IPS DF 4.7 (cell line): ENCODE data around the gene ALOX5AP.

Experiments
- DNase-seq: peaks from one replicate; pipeline ENCODE4 v3.0.0-alpha.2; 2013; ENCODE audit warnings: low spot score; ENCODE audit errors: extremely low read depth

The ALOX5AP gene

DNA sequence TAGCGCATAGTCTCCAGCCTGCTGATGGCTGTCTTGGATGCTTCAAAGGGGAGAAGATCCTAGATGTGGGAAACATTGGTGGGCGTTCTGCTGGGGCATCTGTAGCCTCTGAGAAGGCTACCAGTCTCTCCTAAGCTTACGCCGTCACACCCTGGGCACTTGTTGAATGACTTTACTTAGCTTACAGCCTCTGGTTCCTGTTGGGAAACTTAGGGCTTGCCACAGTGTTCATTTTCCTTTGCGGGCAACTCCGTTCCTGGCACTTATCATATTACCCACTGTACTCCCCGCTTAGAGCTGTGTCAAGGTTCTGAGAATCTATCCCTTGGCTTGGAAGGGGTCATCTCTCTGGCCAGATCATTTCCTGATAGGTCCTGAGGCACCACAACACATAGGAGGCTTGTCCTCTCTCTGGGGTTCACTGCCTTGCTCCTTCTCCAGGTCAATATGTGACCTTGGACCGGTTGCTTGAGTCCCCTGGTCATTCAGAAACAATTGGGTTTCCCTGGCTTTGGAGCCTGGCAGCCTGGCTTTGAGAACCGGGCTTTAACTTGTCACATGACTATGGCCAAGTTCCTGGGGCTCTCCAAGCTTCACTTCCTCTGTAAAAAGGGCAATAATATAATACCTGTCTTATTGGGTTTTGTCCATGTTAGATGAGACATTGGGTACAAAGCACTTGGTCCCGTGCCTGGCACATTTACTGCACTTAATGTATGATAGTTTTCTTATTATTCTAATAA lies 20.5 kb upstream of the ALOX5AP start:
- no peak for DNase-seq

DNA sequence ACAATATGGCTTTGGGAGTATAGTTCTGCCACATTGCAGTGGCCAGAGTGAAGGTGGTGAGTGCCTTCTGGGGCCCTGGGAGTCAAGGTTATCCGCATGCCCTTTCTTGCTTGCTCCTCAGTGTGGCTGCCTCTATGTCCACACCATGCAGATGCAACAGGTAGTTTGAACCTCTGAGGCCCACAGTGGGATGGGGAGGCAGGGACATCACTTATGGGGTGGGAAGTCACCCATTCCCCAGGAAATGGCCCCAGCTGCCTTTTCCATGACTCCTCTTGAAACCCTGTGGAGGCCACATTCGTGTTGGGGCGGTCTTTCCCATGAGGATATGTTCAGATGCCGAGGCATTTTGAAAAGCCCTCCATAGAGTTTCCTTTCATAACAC lies 20.0 kb upstream of the ALOX5AP start:
- DNase-seq, result no peak

DNA sequence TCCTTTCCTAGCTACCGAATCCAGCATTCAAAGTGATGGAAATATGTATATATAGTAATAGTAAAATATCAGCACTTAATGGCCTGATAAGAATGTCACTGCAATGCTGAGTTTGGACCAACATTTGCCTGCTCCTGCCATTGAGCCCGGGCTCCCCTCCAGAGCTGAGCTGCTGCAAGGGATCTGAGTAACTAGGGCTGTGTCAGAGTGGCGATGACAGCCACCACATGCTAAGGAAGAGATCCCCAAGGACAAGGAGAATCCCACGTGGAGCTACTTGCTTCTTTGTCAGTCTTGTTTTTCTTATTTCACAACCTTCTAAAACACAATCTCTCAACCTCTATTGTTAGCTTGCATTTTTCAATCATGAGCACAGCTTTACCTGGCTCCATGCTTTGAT lies 19.5 kb upstream of the ALOX5AP start:
- DNase-seq, result no peak

DNA sequence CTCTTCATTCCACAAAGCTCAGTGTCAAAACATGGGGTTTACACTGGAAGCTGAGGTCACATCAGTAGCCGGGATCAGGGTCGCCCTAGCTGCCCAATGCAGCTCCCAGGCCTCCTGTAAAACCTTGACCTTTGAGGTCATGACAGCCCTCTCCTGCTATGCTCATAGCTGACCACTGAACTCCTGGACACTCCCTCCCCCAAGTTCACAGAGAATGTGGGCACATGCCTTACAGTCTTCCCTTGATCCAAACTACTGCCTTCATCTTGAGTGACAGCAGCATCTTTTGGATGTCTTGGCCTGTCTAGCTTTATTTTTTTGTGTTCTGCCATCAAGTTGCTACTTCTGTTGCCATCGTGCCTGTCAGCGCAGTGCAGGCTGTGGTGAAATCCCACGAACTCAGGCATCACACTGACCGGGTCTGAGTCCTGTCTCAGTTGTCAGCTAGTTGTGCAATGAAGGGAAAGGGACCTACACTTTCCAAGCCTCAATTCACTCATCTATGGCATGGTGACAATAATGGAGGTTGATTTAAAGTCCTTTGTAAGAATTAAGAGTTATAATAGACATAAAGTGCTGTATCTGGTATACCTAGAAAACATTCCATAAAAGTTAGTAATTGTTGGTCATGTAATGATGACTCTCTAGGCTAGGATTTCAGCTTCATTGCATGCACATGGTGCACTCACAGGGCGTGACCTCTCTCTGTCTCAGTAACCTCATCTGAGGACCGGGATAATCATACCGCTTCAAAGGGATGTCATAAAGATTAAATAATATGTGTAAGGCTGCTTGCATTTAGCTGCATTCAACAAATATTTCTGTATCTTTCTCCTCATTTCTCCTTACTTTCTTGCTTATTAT lies 16.4 kb upstream of the ALOX5AP start:
- DNase-seq, result no peak

DNA sequence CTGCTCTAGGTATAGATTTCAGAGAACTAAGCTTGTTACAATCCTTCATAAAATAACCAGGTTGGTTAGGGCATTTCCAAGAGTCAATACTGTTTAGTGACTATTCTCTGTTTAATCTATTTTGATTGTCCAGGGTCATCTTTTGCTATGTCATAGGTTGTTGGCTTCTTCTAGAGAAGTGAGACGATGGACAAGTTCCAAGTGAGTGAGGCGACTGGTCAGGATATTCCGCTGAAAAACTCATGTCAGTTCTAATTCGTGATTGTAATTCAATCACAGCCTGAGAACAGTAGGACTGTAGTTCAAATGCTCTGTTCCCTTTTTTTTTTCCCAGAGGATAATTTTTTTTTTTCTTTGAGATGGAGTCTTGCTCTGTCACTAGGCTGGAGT lies 15.8 kb upstream of the ALOX5AP start:
- DNase-seq, result no peak

DNA sequence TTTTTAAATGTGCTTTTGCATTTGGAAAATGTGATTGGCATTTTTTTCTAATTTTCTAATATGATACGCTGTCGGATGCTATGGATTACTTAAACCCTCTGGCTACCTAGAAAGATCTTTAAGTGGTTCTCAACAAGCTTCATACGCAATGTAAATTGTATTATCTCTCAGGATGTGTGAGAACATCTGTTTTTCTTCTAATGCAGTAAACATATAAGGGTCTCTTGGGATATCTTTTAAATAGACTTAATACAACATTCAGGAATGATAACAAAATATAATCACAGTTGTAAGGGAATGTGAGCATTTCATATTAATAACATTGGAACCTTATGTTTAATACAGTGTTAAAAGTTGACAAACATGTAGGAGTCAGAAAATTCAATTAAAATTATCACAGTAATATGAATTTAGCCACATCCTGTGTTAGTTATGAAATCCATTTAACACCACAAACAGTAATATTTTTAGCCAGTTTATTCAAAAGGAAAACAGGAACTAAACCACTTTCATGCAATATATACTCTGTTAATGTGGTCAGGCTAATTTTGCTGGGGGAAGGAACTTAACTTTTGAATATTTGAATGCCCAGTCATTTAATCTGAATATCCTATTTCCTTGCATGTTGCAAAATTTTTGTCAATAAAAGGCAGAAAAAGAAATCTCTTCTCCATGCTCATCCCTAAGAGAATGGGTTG lies 15.0 kb upstream of the ALOX5AP start:
- DNase-seq, result no peak

DNA sequence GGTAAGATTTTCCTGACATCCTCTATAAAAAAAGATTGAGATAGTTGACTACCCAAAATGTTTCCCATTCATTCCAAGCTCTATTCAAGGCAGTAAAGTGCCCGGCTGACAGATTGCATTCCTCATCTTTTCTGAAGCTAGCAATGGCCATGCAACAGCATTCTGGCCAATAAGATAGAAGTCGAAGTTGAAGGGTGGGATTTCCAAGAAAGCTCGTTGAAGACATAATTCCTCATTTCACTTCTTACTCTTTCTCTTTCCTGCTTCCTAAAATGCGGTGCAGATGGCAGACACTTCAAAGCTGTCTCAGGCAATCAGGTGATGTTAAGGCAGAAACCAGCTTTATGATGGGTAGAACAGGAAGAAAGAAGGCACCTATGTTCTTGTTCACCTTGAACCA lies 13.4 kb upstream of the ALOX5AP start:
- DNase-seq, result no peak

DNA sequence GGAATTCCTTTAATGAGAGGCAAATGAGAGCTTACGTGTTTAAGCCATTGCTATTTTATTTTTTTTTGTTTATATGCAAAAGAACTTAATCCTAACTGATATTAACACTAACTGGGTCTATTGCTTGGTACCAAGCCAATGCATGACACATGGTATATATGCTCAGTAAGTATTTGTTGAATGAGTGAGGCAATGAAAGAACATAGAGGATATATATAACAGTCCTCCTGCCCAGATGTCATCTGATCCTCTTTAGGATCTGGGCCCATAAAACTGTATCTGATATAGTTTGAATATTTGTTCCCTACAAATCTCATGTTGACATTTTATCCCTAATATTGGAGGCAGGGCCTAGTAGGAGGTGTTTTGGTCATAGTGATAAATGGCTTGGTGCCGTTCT lies 13.0 kb upstream of the ALOX5AP start:
- no peak for DNase-seq

DNA sequence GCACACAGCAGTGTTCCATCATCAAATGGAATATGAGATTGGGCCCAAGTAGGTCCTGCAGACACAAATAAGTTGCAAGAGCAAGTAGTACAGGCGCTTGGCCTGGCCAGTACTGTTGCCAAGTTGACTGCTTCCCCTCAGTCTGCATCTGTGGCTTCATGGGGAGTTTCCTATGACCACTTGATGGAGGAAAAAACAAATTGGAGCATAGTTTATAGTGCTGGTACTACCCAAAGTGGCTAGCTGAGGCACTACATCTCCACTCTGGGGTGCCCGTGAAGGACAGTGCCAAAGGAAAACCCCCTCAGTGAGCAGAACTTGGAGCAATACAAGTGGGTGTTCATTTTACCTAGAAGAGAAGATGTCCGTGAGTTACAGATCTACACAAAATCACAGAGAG lies 10.6 kb upstream of the ALOX5AP start:
- DNase-seq, result no peak

DNA sequence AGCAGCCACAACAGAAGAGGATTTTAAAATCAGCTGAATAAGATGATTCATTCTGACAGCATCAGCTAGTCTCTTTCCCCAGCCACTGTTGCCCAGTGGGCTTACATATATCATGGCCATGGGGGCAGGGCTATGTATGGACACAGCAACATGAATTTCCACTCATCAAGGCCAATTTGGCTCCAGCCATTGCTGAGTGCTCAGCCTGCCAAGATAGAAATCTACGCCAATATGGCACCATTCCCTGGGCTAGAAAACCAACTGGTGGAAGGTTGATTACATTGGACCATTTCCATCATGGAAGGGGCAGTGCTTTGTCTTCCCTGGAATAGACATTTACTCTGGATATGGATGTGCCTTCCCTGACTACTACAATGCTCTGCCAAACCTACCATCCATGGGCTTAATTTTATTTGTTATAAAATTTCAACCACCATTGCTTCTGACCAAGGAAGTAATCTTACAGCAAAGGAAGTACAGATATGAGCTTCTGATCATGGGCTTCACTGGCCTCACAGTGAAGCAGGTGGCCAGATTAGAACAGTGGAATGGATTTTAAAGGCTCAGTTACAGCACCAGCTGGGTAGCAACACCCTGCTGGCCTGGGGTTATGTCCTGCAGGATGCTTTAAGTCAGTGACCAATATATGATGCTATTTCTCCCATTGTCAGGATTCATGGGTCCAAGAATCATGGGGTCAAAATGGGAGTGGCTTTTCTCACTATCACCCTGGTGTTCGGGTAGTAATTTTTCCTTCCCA lies 9.8 kb upstream of the ALOX5AP start:
- DNase-seq, result no peak

DNA sequence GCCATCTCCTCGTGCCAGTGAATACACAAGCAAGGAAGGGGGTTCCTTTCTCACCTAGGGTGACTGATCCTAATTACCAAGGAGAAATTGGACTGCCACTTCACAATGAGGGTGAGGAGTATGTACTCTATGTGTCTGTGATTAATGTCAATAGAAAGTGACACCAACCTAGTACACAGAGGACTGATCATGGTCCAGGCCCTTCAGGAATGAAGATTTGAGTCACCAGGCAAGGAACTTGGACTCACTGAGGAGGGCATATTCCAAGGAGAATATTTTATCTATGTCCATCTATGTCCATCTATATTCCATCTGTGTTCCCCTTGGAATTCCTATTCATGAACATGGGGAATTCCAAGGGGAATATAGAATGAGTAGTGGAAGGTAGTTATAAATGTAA lies 9.2 kb upstream of the ALOX5AP start:
- DNase-seq, result no peak

DNA sequence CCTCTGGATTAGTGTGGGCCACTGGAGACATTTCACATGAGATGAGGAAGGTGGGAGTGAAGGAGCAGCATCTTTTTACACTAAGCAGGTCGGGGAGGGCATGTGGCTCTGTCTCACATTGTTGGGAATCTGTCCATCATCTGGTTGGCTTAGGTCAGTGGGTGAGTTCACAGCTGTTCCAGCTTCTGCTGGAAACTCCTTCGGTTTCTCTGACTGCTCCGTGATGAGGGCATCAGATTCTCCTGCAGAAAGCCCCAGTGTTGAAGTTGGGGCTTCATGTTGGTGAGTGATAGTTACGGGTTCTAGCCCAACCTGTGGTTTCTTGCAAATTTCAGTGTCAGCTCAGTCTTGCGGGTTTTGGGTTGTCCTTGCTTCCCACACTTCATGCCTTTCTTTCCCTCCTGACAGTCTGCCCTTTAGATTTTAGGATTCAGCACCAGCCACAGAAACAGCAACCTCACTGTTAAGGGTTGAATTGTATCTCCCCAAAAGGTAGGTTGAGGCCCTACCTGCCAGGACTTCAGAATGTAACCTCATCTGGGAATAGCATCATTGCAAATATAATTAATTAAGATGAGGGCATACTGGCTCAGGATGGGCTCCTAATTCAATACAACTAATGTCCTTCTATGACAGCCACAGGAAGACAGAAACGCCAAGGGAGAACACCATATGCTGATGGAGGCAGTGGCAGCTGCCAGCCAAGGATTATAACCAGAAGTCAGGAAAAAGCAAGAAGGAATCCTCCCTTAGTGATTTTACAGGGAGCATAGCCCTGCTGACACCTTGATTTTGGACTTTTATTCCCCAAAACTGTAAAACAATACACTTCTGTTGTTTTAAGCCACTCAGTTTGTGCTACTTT lies 7.6 kb upstream of the ALOX5AP start:
- no peak for DNase-seq

DNA sequence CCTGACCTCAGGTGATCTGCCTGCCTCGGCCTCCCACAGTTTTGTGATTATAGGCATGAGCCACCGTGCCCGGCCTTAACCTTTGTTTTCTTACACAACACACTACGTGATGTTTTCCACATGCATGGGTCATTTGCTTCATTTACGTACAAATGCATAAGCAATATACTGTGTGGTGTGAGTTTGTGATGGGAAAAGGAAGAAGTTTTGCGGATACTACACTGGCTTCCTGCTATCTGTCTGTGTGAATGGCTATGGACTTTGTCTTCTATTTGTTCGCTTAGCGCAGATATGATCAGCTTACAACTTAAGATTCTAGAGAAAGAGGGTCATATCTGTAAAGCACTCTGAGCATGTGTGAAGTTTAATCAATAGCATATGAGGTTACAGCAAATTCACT lies 5.5 kb upstream of the ALOX5AP start:
- no peak for DNase-seq

DNA sequence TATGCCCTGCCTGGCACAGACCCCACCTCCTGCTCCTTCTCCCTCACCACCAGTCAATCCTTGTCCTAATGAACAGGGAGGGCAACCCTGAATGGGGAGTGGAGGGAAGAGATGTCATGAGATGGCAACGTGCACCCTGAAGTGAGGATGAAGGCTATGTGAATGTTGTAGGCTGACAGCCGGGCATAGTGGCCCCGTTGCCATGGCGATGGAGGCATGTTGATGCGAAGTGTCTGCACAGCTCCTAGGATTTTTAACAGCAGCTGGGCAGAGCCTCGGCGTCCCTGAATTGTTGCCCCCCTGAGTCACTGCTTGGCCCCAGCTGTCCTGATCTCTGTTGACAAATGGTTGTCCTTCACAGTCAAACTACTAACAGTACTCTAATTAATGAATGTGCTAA lies 4.8 kb upstream of the ALOX5AP start:
- DNase-seq, result no peak

DNA sequence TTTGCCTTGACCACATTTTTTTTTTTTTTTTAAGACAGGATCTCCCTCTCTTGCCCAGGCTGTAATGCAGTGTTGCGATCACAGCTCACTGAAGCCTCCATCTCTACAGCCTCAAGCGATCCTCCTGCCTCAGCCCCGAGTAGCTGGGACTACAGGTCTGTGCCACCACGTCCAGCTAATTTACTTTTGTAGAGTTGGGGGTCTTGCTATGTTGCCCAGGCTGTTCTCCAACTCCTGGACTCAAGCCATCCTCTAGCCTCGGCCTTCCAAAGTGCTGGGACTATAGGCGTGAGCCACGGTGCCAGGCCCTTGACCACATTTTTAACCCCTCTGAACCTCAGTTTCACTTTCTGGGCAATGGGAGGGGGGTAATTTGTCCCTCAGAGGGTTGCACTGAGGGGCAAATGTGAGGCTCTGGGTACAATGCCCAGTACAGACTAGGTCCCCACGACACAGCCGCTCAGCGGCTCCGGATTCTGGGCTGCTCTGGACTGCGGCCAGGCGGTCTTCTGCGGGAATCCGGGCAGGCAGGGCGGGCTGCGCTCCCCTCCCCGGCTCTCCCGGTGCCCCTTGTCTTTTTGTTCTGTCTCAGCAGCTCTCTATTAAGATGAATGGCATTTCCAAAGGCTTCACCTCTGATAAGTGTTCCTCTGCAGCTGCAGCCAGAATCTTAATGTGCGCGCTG lies 3.8 kb upstream of the ALOX5AP start:
- no peak for DNase-seq

DNA sequence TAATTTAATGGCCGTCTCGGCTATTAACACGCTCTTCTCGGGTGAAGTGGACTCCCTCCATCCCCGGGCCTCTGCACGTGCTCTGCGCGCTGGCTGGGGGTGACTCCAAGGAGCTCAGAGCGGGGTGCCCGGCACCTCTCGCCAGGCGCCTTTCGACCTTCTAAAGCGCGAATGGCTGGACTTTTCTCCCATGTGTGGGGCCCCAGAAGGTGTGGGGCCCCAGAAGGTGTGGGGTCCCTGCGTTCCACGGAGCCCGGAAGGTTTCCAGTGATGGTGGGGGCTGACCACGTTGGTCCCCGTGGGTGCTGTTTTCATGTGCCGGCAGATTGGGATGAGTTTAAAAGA lies 3.3 kb upstream of the ALOX5AP start:
- no peak for DNase-seq

DNA sequence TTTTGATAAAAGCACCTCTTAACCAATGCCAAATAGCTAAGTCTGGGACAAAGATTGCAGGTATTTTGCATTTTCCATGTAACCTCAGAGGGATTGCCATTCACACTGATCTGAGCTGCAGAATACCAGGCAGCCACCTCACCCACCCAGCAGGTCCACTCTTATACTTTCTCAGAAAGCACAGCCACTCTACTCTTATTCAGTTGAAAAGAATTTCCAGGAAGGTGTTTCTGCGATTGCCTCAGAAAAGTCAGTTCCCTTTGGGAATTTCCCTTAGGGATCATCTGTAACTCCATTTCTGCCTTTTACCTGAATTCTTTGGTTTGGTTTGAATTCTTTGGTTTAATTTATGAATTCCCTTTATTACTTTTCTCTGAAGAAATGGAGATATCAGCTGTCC lies 904 bp upstream of the ALOX5AP start:
- no peak for DNase-seq

DNA sequence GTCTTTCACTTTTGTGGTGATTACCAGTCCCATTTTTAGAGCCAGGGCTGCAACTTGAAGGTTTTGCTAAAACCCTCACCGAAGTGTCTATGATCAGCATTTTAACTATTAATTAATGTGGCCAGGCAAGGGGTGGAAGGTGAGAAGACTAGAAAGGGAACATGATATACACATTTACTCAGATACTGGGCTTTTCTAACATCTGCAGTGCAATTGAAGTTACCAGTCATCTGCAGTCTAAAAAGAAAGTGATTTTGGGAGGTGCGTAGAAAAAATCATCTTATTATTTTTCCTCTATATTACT lies 481 bp downstream of the ALOX5AP start:
- no peak for DNase-seq

DNA sequence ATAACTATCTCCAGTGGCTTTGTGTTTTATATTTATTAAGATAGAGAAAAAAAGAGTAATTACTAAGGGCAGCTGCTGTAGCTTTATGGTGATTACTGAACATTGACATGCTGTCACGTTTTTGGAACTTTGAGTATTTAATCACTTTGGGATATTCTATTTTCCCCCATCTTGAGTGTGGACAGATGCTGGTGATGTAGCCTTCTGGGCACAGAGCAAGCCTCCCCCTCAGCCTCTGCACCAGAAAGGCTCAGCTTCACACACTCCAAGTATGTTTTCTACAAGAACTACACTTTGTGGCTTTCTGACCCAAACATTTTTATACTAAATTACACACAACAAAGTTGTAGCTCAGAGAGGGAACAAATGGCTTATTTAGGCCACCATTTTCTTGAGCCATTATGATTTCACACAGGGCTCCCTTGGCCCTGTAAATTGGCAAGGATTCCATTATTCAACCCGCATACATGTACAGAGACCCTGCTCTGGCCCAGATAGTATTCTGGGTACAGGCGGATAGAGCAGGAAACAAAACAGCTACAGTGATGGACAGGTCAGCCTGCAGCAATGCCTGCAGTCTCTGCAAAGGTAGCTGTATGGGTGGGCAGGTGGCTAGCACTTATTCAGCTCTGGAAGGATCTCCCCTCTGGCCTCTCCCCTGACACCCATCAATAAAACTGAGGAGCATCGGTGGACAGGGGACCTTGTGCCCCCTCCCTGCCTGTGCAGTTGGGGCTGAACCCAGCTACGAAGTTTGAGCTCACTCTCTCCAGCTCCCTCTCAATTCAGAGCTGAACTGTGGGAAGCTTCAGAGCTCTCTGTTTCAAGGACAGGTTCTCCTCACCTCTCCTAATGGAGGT lies 1.3 kb downstream of the ALOX5AP start:
- DNase-seq, result no peak
